Thyroid gland (tissue), 4 donors: Measurements from ENCODE around the gene RFX7.

ENCODE experiments used
- CTCF ChIP-seq, 6 experiments: fragments of 200-600 bp in 3 of 6; fragments of 450-650 bp in 3 of 6; sonication (generic) in 3 of 6; IDR thresholded peaks; one replicate each; pipeline ENCODE4 v1.5.1; 2016 to 2019; ENCODE audit warnings: antibody characterized with exemption in 6 of 6, mild to moderate bottlenecking in 2 of 6, inconsistent platforms in 1 of 6, moderate library complexity in 1 of 6
- POLR2A ChIP-seq, 2 donors: fragments of 450-650 bp; IDR thresholded peaks; one replicate each; pipeline ENCODE4 v1.6.1; 2017; ENCODE audit warnings: antibody characterized with exemption in 2 of 2, mild to moderate bottlenecking in 2 of 2, moderate library complexity in 1 of 2

GRCh38 chr15:56128081-56128480 is 115.6 kb downstream of the RFX7 start:
- no peak for TF ChIP-seq CTCF (IDR thresholded peaks at IDR 0.05)
- no peak for TF ChIP-seq POLR2A (IDR thresholded peaks at IDR 0.05)
